GM23338 (cell line): ENCODE data around the gene FASTKD1. TPM values are rescaled to one million over a fixed set of nuclear protein-coding genes. Genes with fewer than 3 reads are reported as not detected.

Experiments used
- ATAC-seq: fragments of 200-7000 bp; cut with Tn5 transposase; 3 replicates; pipeline ENCODE4 v1.9.1; 2020
- DNase-seq: peaks from one replicate; pipeline ENCODE4 v3.0.0-alpha.2; 2015; ENCODE audit warnings: low spot score
- H2AFZ ChIP-seq: fragments of 200-600 bp; sonication (generic); 2 replicates; pipeline ENCODE4 v1.8.0; 2016; ENCODE audit warnings: antibody characterized with exemption, mild to moderate bottlenecking, moderate library complexity
- H3F3A ChIP-seq: fragments of 200-600 bp; sonication (generic); replicated peaks from 2 replicates; pipeline ENCODE4 v1.8.0; 2017; ENCODE audit warnings: antibody characterized with exemption, mixed run types, low read depth
- H3K27ac ChIP-seq: fragments of 200-600 bp; sonication (generic); 2 replicates; pipeline ENCODE4 v1.6.1; 2016; ENCODE audit warnings: low read depth
- H3K27me3 ChIP-seq: fragments of 200-600 bp; sonication (generic); 2 replicates; pipeline ENCODE4 v1.8.0; 2016; ENCODE audit warnings: mild to moderate bottlenecking, mixed run types, moderate library complexity; ENCODE audit not compliant: insufficient read depth
- H3K36me3 ChIP-seq: fragments of 200-600 bp; sonication (generic); 2 replicates; pipeline ENCODE4 v1.8.0; 2016; ENCODE audit warnings: mild to moderate bottlenecking; ENCODE audit not compliant: insufficient read depth
- H3K4me1 ChIP-seq: fragments of 200-600 bp; sonication (generic); 2 replicates; pipeline ENCODE4 v1.8.0; 2016; ENCODE audit warnings: mild to moderate bottlenecking, moderate library complexity; ENCODE audit not compliant: insufficient read depth
- H3K4me2 ChIP-seq: fragments of 200-600 bp; sonication (generic); 2 replicates; pipeline ENCODE4 v1.7.1; 2017; ENCODE audit warnings: mixed run types
- H3K4me3 ChIP-seq: fragments of 200-600 bp; sonication (generic); 2 replicates; pipeline ENCODE4 v1.6.1; 2016; ENCODE audit warnings: mixed run types
- H3K79me2 ChIP-seq: fragments of 200-600 bp; sonication (generic); replicated peaks from 2 replicates; pipeline ENCODE4 v1.8.0; 2017; ENCODE audit warnings: mild to moderate bottlenecking; ENCODE audit not compliant: insufficient read depth
- H3K9me2 ChIP-seq: fragments of 200-600 bp; sonication (generic); 2 replicates; pipeline ENCODE4 v1.8.0; 2017; ENCODE audit not compliant: insufficient read depth
- H4K20me1 ChIP-seq: fragments of 200-600 bp; sonication (generic); replicated peaks from 2 replicates; pipeline ENCODE4 v1.8.0; 2017; ENCODE audit warnings: mild to moderate bottlenecking; ENCODE audit not compliant: insufficient read depth
- H3K27ac Mint-ChIP-seq: 2 replicates; pipeline ENCODE4 v1.8.0; 2020; ENCODE audit warnings: inconsistent platforms, mild to moderate bottlenecking, moderate library complexity, mixed read lengths
- H3K27me3 Mint-ChIP-seq: 3 replicates; pipeline ENCODE4 v1.8.0; 2022; ENCODE audit warnings: low read depth, mild to moderate bottlenecking, moderate library complexity, mixed read lengths, inconsistent platforms; ENCODE audit not compliant: insufficient read depth, poor library complexity
- H3K36me3 Mint-ChIP-seq: 3 replicates; pipeline ENCODE4 v1.8.0; 2021; ENCODE audit warnings: low read depth, mild to moderate bottlenecking, inconsistent platforms, moderate library complexity, mixed read lengths
- H3K4me1 Mint-ChIP-seq: 3 replicates; pipeline ENCODE4 v1.8.0; 2020; ENCODE audit warnings: mild to moderate bottlenecking, inconsistent platforms, mixed read lengths
- H3K4me3 Mint-ChIP-seq: 3 replicates; pipeline ENCODE4 v1.8.0; 2021; ENCODE audit warnings: moderate library complexity, mild to moderate bottlenecking, inconsistent platforms, mixed read lengths
- H3K9me3 Mint-ChIP-seq: 3 replicates; pipeline ENCODE4 v1.8.0; 2020; ENCODE audit warnings: moderate library complexity, mild to moderate bottlenecking, inconsistent platforms, mixed read lengths
- EZH2 ChIP-seq: fragments of 200-600 bp; sonication (generic); IDR thresholded peaks from one replicate; pipeline ENCODE4 v1.8.0; 2017; ENCODE audit warnings: antibody characterized with exemption, mild to moderate bottlenecking, low read depth; ENCODE audit not compliant: unreplicated experiment
- JUNB ChIP-seq: IDR thresholded peaks from one replicate; pipeline ENCODE4 v1.6.1; 2016; ENCODE audit warnings: antibody characterized with exemption; ENCODE audit not compliant: unreplicated experiment
- NANOG ChIP-seq: IDR thresholded peaks from 2 replicates; pipeline ENCODE4 v1.6.1; 2016; ENCODE audit warnings: antibody characterized with exemption, borderline replicate concordance
- STAT1 ChIP-seq: IDR thresholded peaks from one replicate; pipeline ENCODE4 v1.6.1; 2016; ENCODE audit warnings: antibody characterized with exemption; ENCODE audit not compliant: unreplicated experiment
- ZNF114 ChIP-seq: fragments of 250-450 bp; sonication (Bioruptor Pico); IDR thresholded peaks from 2 replicates; pipeline ENCODE4 v1.5.0; 2020; ENCODE audit warnings: mild to moderate bottlenecking, moderate library complexity
- ZNF331 ChIP-seq: fragments of 250-450 bp; sonication (Bioruptor Pico); IDR thresholded peaks from 2 replicates; pipeline ENCODE4 v1.5.0; 2020; ENCODE audit warnings: low read depth, mild to moderate bottlenecking, moderate library complexity
- polyA plus RNA-seq: library from polyadenylated mRNA; unstranded; fragments of >200 nt; fragmentation: Nextera tagmentation; extraction: Ambion mirVana; gene quantifications from 2 replicates; pipeline ENCODE4 v1.2.1, GENCODE V29; 2016
- total RNA-seq: library from RNA; depleted of rRNA; stranded (reverse); fragments of >200 nt; shearing (Covaris generic); gene quantifications from 2 replicates; pipeline ENCODE4 v1.2.3, GENCODE V29; 2014
- TF ChIP-seq, protein P1 (sequence below): IDR thresholded peaks from one replicate; pipeline ENCODE4 v1.6.1; 2018; ENCODE audit warnings: antibody characterized with exemption; ENCODE audit not compliant: unreplicated experiment
- TF ChIP-seq, protein P2 (sequence below), 2 experiments: fragments of 200-600 bp in 1 of 2; sonication (generic) in 1 of 2; conservative IDR thresholded peaks; 2 replicates each; pipeline versions ENCODE4 v1.5.1 to v1.6.1; 2016 to 2017; ENCODE audit warnings: antibody characterized with exemption in 2 of 2, low read depth in 2 of 2, mild to moderate bottlenecking in 2 of 2, moderate library complexity in 1 of 2

Gene FASTKD1
- total and polyA plus RNA-seq, 2 experiments from 2014 or later = 49.0 to 53.3 TPM

DNA sequence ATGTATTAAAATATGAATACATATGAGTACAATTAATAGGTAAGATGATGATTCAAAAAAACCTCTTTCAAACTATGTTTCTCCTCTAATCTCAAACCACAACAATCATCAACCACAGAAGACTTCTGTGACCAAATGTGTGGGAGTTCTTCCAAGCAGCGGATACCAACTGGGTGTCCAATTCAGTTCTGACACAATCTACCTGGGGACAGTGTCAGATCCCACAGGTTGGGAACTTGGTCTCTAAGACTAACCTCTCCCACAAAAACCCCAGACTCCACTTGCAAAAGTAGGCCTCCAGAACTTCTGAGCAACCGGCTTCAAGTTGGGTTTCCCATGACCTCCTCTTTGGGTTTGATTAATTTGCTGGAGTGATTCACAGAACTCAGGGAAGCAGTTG is 26.9 kb downstream of the FASTKD1 start:
- peaks cover 36% of the 10 kb centered on the region for H3K36me3 Mint-ChIP-seq
- Histone ChIP-seq H3K9me2 (no peaks in the 10 kb centered on the region), H3K36me3 (peaks cover 11% of the 10 kb centered on the region; the same call in 1 of the 2 replicates), H3K4me2 (no peak overlapping the region), H3K27me3 (no peaks in the 10 kb centered on the region), H3K79me2 (no peaks in the 10 kb centered on the region), H2AFZ (no peak overlapping the region), H3K4me3 (no peak overlapping the region), H3K4me1 (no peaks in the 10 kb centered on the region; the same call in 1 of the 2 replicates), H4K20me1 (no peaks in the 10 kb centered on the region), H3K27ac (no peak overlapping the region), H3F3A (no peaks in the 10 kb centered on the region)
- no peak for ATAC-seq
- H3K27ac Mint-ChIP-seq = no peak overlapping the region
- H3K27me3 Mint-ChIP-seq = peaks cover 3% of the 10 kb centered on the region
- no peak overlapping the region for H3K4me3 Mint-ChIP-seq
- DNase-seq = no peak
- no peaks in the 10 kb centered on the region for H3K9me3 Mint-ChIP-seq
- peaks cover 2% of the 10 kb centered on the region; the same call in 2 of the 3 replicates for H3K4me1 Mint-ChIP-seq
- TF ChIP-seq, protein P1, sequence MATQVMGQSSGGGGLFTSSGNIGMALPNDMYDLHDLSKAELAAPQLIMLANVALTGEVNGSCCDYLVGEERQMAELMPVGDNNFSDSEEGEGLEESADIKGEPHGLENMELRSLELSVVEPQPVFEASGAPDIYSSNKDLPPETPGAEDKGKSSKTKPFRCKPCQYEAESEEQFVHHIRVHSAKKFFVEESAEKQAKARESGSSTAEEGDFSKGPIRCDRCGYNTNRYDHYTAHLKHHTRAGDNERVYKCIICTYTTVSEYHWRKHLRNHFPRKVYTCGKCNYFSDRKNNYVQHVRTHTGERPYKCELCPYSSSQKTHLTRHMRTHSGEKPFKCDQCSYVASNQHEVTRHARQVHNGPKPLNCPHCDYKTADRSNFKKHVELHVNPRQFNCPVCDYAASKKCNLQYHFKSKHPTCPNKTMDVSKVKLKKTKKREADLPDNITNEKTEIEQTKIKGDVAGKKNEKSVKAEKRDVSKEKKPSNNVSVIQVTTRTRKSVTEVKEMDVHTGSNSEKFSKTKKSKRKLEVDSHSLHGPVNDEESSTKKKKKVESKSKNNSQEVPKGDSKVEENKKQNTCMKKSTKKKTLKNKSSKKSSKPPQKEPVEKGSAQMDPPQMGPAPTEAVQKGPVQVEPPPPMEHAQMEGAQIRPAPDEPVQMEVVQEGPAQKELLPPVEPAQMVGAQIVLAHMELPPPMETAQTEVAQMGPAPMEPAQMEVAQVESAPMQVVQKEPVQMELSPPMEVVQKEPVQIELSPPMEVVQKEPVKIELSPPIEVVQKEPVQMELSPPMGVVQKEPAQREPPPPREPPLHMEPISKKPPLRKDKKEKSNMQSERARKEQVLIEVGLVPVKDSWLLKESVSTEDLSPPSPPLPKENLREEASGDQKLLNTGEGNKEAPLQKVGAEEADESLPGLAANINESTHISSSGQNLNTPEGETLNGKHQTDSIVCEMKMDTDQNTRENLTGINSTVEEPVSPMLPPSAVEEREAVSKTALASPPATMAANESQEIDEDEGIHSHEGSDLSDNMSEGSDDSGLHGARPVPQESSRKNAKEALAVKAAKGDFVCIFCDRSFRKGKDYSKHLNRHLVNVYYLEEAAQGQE = no peak
- TF ChIP-seq, protein P2, sequence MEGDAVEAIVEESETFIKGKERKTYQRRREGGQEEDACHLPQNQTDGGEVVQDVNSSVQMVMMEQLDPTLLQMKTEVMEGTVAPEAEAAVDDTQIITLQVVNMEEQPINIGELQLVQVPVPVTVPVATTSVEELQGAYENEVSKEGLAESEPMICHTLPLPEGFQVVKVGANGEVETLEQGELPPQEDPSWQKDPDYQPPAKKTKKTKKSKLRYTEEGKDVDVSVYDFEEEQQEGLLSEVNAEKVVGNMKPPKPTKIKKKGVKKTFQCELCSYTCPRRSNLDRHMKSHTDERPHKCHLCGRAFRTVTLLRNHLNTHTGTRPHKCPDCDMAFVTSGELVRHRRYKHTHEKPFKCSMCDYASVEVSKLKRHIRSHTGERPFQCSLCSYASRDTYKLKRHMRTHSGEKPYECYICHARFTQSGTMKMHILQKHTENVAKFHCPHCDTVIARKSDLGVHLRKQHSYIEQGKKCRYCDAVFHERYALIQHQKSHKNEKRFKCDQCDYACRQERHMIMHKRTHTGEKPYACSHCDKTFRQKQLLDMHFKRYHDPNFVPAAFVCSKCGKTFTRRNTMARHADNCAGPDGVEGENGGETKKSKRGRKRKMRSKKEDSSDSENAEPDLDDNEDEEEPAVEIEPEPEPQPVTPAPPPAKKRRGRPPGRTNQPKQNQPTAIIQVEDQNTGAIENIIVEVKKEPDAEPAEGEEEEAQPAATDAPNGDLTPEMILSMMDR (conservative IDR thresholded peaks at IDR 0.05; ENCODE audit: low read depth in 2 of 2) = no peak

DNA sequence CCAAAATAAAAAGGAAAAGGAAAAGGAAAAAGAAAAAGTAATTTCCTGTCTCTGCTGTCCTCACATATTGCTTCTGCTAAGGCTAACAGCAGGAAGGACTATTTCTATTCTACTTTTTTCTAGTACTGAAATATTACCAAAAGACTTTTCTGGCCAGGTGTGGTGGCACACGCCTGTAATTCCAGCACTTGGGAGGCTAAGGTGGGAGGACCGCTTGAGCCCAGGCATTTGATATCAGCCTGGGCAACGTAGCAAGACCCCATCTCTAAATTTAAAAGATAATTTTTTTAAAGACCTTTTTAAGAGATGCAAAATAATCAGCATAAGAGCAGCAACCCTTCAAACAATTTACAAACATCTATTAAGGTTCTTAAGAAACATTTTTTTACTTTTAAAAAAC is 31.2 kb downstream of the FASTKD1 start:
- no peaks in the 10 kb centered on the region for H3F3A ChIP-seq
- no peaks in the 10 kb centered on the region for H3K4me1 Mint-ChIP-seq
- peaks cover 3% of the 10 kb centered on the region for H3K27me3 Mint-ChIP-seq
- no peak overlapping the region for H3K27ac Mint-ChIP-seq
- H3K79me2 ChIP-seq = no peaks in the 10 kb centered on the region
- H2AFZ ChIP-seq = no peak overlapping the region
- H3K4me2 ChIP-seq = no peak overlapping the region
- no peak overlapping the region for H3K4me3 Mint-ChIP-seq
- no peak for DNase-seq
- no peaks in the 10 kb centered on the region for H3K9me2 ChIP-seq
- no peaks in the 10 kb centered on the region for H3K27me3 ChIP-seq
- H3K27ac ChIP-seq = no peak overlapping the region
- no peak for ATAC-seq
- H3K4me3 ChIP-seq = no peak overlapping the region
- H3K36me3 Mint-ChIP-seq = peaks cover 32% of the 10 kb centered on the region
- no peaks in the 10 kb centered on the region for H3K9me3 Mint-ChIP-seq
- no peaks in the 10 kb centered on the region for H3K4me1 ChIP-seq
- H3K36me3 ChIP-seq = peaks cover 30% of the 10 kb centered on the region; the same call in 1 of the 2 replicates
- H4K20me1 ChIP-seq = no peaks in the 10 kb centered on the region
- TF ChIP-seq EZH2 = no peak
- no peak for TF ChIP-seq ZNF114 (CRISPR knock-in tag)
- no peak for TF ChIP-seq JUNB
- no peak for TF ChIP-seq ZNF331
- TF ChIP-seq NANOG = no peak
- TF ChIP-seq, protein P1 = no peak
- TF ChIP-seq STAT1 = no peak
